Right forelimb (tissue), 1 donor: ENCODE data around the gene DYSF.
A peak's percentile ranks its signal among the peaks of the same experiment; 100 is the strongest.
"Not testable (repeated sequence)": the region's sequence is repeated elsewhere in the genome, so short reads cannot be mapped to it uniquely, and the experiment has no call there.

Experiments used
- DNase-seq: peaks from one replicate; pipeline ENCODE4 v3.0.0-alpha.2; 2018

DYSF gene

DNA sequence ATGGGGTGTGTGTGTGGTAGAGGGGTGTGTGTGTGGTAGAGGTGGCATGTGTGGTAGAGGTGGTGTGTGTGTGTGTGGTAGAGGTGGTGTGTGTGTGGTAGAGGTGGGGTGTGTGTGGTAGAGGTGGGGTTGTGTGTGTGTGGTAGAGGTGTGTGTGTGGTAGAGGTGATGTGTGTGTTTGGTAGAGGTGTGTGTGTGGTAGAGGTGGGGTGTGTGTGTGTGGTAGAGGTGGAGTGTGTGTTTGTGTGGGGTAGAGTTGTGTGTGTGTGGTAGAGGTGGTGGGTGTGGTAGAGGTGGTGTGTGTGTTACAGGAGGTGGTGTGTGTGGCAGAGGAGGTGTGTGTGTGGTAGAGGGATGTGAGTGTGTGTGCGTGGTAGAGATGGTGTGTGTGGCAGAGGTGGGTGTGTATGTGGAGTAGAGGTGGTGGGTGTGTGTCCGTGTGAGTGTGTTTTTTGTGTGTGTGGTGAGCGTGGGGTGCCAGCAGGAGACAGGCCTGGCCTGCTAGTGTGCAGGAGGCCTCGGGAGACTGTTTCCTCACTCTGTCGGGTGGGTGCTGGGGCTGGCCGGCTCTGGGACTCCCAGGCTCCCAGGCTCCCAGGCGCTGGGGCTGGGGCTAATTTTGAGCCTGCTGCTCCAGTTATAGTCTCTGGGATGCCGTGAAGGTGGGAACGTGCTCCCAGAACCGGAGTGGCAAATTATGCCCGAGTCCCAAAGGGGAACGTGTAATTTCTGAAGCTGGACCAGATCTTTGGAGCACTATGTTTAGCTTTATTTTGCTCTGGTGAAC lies 165.2 kb downstream of the DYSF start:
- peak; percentile 49 for DNase-seq

DNA sequence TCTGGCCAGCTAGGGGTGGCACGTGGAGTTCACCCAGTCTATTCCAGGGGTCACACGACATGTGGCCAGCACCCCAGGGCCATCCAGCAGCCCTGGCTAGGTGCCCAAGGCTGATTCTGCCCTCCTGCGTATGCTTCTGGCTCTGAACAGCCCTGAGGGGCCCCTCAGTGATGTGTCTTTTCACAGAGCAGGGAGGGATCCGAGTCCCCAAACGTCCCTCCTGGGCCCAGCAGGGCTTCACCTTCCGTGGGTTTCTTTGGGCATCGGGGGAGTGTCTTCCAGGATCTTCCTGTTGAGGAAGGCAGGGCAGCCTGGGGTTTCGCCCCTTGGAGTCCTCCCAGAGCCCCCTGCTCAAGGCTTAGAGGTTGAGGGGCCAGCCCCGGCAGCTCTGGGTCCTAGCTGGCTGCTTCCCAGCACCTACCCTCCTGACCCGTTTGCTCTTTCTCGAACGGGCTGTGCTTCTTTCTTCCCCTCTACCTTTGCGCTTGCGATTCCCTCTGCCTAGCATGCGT lies 165.9 kb downstream of the DYSF start:
- DNase-seq: no peak

DNA sequence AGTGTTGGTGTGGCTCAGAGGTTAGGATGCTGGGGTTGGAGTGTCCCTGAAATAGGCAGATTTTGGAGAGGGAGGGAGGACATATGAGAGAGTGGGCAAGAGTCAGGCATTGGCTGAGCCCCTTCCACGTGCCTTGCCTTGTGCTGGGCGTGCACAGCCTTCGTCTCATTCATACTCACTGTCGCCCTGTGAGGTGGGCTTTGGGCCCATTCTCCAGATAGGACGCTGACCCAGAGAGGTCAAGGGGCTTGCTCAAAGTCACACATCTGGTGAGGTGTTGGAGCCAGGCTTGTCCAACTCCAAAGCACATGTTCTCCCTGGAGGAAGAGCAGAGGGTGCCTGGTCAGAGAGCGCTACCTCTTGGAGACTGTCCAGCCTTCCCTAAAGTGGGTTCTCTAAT lies 166.8 kb downstream of the DYSF start:
- no peak for DNase-seq

- no peak for DNase-seq
Observed at GRCh38 chr2:71620851-71621251, 167.5 kb downstream of the DYSF start.

DNA sequence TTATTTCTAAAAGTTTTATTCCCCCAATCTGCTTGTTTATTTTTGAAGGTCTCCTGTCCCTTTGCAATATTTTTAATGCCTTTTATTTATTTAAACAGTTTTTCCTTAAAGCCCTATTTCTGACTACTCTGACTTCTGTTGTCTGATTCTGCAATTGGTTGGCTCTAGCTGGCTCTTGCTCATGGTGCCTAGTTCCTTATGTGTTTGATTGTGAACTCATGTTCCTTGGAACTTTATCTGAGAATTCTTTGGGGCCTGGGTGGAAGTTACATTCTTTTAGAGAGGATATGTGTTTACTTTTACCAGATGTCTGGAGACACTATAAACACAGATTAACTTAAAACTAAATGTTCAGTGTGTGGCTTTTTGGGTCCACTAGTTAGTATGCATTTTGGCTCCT lies 175.9 kb downstream of the DYSF start:
- no peak for DNase-seq

GRCh38 chr2:71629771-71630453 lies 176.6 kb downstream of the DYSF start:
- no peak for DNase-seq

DNA sequence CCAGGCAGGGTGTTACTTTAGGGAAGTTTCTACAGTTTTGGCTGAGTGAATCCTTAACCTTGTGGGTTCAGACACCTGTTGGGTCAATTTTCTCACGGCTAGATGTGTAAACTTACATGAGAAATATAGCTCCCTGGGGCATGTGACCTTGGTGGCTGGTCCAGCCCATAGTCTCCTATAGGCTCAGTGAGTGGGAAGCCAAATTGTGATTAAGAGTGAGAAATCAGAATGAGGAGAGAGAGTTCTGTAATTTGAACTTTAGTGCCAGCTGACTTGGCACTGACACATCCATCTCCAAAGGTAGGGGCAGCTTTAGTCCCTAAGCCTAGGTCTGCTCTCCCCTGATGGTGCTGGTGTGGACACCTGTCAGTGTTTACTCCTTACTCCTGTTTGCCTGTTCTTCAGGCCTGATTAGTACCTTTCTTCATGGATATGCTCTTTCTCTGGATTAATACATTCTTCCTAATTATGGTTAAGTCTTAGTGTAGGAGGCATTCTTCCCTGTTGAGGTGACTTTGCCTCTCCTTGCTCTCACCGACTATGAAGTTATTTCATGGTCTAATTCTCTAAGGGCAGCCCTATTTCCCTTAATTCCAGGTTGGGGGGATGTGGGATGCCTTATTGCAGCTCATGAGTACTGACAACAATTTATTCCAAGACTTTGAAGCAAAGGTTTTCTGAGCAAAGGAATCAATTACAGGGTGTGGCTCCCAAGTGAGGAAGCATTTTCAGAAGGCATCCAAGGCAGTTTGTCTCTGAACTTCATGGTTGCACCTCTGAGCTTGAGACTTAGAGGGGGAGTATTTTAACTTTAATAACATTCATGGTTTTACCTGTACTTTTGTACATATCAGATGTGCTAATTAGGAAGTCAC lies 177.3 kb downstream of the DYSF start:
- no peak for DNase-seq

- DNase-seq: peak; percentile 64
Observed at GRCh38 chr2:71631411-71631931, 178.1 kb downstream of the DYSF start.

- DNase-seq: no peak
Observed at GRCh38 chr2:71633086-71633485, 179.7 kb downstream of the DYSF start.

GRCh38 chr2:71634567-71634966 lies 181.2 kb downstream of the DYSF start:
- no peak for DNase-seq

- DNase-seq: no peak
Observed at GRCh38 chr2:71635798-71636197, 182.4 kb downstream of the DYSF start.

DNA sequence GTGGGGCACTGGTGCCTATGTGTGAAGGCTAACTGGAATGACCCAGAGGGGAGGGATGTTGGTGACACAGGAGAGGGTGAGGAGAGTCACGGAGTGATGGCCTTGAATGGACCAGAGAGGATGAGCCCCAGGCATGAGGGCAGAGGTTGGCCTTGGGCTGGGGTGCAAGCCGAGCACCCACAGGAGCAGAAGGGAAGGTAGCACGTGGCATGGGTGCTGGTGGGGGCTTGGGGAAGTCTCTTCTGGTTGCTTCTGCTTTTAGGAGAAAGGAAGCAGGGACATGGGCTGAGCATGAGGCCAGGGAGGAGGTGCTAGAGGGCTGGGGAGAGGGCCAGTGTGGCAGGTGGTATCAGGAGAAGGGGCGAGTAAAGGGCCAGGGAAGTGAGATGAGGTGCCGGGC lies 183.8 kb downstream of the DYSF start:
- no peak for DNase-seq

DNA sequence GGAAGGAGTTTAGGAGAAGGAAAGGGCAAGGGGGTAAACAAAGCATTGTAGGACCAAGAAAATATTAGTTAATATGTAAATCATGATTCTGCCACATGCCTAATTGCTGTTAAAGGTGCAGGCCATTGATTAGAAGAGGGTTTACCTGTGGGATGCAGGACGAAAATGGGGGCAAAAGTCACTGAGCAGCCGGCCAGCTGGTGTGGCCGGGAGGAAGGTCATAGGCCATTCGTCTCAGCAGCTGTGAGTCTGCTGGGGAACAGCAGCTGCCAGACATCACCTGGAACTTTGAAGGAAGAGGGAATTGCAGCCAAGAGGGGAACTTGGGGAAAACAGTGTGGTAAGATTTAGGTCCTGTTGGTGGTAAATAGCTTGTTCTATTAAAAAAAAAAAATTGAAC lies 184.4 kb downstream of the DYSF start:
- DNase-seq: no peak

- DNase-seq: no peak
Observed at GRCh38 chr2:71639735-71640134, 186.4 kb downstream of the DYSF start.

DNA sequence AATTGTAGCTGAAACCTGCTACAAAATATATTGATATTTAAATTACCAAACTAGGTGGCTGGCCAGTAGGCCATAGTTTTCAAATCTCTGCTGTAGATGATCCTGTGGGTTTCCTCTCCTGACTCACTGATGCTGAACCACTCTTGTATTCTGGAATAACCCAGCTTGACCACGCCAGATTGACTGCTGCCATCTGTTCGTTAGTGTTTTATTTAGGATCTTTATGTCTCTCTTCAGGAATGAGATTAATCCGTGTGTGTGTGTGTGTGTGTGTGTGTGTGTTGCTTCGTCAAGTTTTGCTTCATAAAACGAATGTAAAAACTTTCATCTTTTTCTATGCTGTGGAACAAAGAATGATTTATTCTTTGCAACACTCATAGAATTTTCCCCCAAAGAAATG lies 187.1 kb downstream of the DYSF start:
- DNase-seq: no peak

DNA sequence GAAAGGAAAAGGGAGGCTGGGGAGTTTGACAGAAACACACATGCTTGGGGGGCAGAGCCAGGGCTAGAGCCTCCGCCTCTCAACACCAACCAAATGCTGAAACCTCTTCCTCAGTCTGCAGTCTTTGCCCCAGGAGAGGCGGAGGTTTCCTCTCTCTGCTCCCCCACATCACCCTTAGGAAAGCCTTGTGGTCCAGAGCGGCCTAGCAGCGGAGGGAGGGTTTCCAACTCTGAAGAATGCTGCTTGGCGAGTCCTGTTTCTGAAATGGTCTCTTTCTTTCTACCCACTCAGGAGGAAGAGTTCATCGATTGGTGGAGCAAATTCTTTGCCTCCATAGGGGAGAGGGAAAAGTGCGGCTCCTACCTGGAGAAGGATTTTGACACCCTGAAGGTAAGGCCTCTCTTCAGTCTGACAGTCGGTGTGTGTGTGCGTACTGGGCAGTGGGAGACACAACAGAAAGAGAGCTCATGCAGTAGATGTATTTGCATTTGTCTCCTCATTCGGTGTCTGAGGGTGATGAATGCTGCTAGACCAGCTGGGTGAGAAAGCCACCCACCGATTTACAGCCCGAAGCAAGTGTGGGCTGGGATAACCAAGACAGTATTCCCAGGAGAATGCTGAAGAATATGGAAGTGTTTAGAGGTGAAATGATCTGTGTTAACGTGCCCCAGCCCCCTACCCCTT lies 190.5 kb downstream of the DYSF start:
- DNase-seq: no peak

- no peak for DNase-seq
Observed at GRCh38 chr2:71646028-71646427, 192.7 kb downstream of the DYSF start.

- no peak for DNase-seq
Observed at GRCh38 chr2:71647356-71647755, 194.0 kb downstream of the DYSF start.

DNA sequence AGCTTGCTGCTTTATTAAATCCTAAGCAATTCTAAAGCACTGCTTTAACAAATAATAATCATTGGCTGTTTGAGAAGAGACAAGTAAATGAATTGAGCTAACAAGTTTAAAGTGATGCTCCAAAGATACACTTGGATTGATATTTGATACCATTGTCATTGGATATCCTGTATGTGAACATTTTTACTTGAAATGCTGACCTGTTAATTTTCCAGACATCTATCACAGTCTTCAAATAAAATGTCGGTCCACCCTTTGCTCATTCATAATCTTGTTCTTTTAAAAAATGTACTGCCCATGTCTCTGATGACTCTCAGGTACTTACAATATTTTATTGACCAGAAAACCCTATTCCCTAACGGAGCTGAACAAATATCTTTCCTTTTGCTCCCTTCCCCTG lies 202.1 kb downstream of the DYSF start:
- no peak for DNase-seq

GRCh38 chr2:71658256-71658655 lies 204.9 kb downstream of the DYSF start:
- DNase-seq: not testable (repeated sequence)

- no peak for DNase-seq
Observed at GRCh38 chr2:71658771-71659170, 205.4 kb downstream of the DYSF start.

- no peak for DNase-seq
Observed at GRCh38 chr2:71659868-71660518, 206.6 kb downstream of the DYSF start.
